H1 (cell line): ENCODE data around the gene ABCC4. TPM values are rescaled to one million over a fixed set of nuclear protein-coding genes. Genes with fewer than 3 reads are reported as not detected.

Experiments
- CEBPB ChIP-seq: IDR thresholded peaks from 2 replicates; pipeline ENCODE4 v1.6.1; 2012; ENCODE audit warnings: low read depth, low read length
- CTBP2 ChIP-seq: IDR thresholded peaks from 2 replicates; pipeline ENCODE4 v1.7.0; 2011; ENCODE audit warnings: borderline replicate concordance, mild to moderate bottlenecking, moderate library complexity, mixed read lengths, low read length; ENCODE audit not compliant: insufficient read depth, insufficient read length
- polyA plus RNA-seq, 7 experiments: library from polyadenylated mRNA; depleted of rRNA in 3 of 7; stranded (reverse) in 5 of 7; unstranded in 2 of 7; fragments of >200 nt in 5 of 7; fragments of 200-250 nt in 2 of 7; gene quantifications; 1 replicate in 5 of 7; 2 replicates in 1 of 7; 4 replicates in 1 of 7; pipeline versions ENCODE4 v1.2.1 to v1.2.3, GENCODE V29; 2011 to 2013; ENCODE audit warnings: missing spikeins in 2 of 7, mixed read lengths in 2 of 7
- total RNA-seq: library from RNA; stranded (reverse); fragmentation: NEBNext Ultra II Directional; extraction: Animal tissue kit (Norgen Biotek cat#: 25700); gene quantifications from 2 replicates; pipeline ENCODE4 v1.2.1, GENCODE V29; 2021

ABCC4 gene
- total and polyA plus RNA-seq, 2 of the 8 experiments (the other 6 are each of a cell fraction or from before 2014, with no cell fraction given): 4.0 to 14.1 TPM

GRCh38 chr13:95155093-95155492 lies 146.2 kb downstream of the ABCC4 start (continued):
- TF ChIP-seq CEBPB: peak; percentile 74; the same call in 1 of the 2 replicates
- TF ChIP-seq CTBP2: no peak
